ENCODE measurements around the gene BRCC3.

The BRCC3 gene
- long read RNA-seq, donor 1, transcript BRCC3-208 (10 exons, 2,694 nt) = major isoform, 5 of 6 reads
- long read RNA-seq, donor 1, partial matches to known transcripts = 0 of 6 reads
- long read RNA-seq, donor 1, other reads (novel, unspliced or antisense) = 0 of 6 reads
- long read RNA-seq, donor 2, transcript BRCC3-208 (10 exons, 2,694 nt) = major isoform, 7 of 7 reads
- long read RNA-seq, donor 2, partial matches to known transcripts = 0 of 7 reads
- long read RNA-seq, donor 2, other reads (novel, unspliced or antisense) = 0 of 7 reads
- long read RNA-seq, donor 3, partial matches to known transcripts = 0 of 5 reads
- long read RNA-seq, donor 3, other reads (novel, unspliced or antisense) = 0 of 5 reads
- long read RNA-seq, donor 4, transcript BRCC3-208 (10 exons, 2,694 nt) = major isoform, 5 of 5 reads
- long read RNA-seq, donor 4, partial matches to known transcripts = 0 of 5 reads
- long read RNA-seq, donor 4, other reads (novel, unspliced or antisense) = 0 of 5 reads
- long read RNA-seq, donor 5, transcript BRCC3-208 (10 exons, 2,694 nt) = major isoform, 6 of 13 reads
- long read RNA-seq, donor 5, partial matches to known transcripts = 0 of 13 reads
- long read RNA-seq, donor 5, other reads (novel, unspliced or antisense) = 6 of 13 reads
- long read RNA-seq, donor 6, transcript BRCC3-208 (10 exons, 2,694 nt) = major isoform, 5 of 6 reads
- long read RNA-seq, donor 6, partial matches to known transcripts = 0 of 6 reads
- long read RNA-seq, donor 6, other reads (novel, unspliced or antisense) = 0 of 6 reads
- long read RNA-seq, donor 7, transcript BRCC3-208 (10 exons, 2,694 nt) = major isoform, 9 of 11 reads
- long read RNA-seq, donor 7, partial matches to known transcripts = 0 of 11 reads
- long read RNA-seq, donor 7, other reads (novel, unspliced or antisense) = 0 of 11 reads
- long read RNA-seq, donor 8, partial matches to known transcripts = 0 of 7 reads
- long read RNA-seq, donor 8, other reads (novel, unspliced or antisense) = 0 of 7 reads

DNA sequence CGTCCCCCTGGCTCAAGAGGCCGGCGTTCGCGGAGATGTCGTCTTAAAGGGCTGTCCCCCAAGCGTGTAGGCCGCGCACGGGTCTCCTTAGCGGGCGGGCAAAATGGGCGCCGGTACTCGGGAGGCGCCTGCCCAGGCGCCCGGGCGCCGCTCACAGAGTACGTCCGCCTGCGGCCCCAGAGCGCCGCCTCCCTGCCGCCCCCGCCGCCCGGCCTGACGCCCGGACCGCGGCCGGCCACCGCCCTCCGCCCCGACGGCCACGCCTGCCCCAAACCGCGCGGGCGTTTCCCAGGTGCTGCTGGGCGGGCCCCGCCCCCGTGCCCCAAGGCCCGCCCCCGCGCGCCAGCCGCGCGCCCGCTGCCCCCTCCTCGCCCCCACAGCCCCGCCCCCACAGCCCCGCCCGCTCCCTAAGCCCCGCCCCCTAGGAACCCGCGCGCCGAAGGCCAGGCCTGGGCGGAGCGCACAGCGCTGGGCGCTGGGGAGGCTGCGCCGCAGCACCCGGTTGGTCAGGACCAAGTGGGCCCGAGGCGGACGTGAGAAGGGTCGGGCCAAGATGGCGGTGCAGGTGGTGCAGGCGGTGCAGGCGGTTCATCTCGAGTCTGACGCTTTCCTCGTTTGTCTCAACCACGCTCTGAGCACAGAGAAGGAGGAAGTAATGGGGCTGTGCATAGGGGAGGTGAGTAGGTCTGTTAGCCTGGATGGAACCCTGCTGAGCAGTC is at the start of gene BRCC3, which contains the start of the genes CMC4 and MTCP1:
BRCC3 (plus strand) TSS at position 534 of the 719 bp plus-strand sequence; CDS start at position 554, 20 bp downstream.
CMC4 (minus strand) TSS at position 162 of the 719 bp plus-strand sequence. CDS start 7,113 bp downstream, outside the sequence.
MTCP1 (minus strand) TSS at position 162 of the 719 bp plus-strand sequence. CDS start 5,126 bp downstream, outside the sequence.
- peak; percentile 78 for DNase-seq

DNA sequence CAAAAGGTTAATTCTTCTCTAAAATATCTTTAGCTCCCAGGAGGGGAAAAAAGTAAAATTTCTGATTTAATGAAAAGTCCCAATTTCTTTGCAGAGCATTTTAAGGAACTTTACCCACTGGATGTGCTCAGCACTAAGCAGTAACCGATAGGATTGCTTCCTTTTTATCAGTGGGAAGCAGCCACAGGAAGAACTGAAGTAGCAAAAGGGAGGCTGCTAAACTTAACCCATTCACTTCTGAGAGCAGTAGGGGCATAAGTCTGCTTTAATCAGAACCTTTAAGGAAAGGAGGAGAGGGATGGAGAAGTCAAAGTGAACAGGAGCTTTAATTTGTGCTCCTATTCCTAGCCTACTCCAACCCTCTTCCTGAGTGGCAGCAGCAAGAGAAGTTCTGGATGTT is 48.7 kb upstream of the BRCC3 start, which contains the start of gene F8:
F8 (minus strand) TSS at position 139 of the 400 bp plus-strand sequence. CDS start 171 bp downstream, outside the sequence.
- no peak for DNase-seq

DNA sequence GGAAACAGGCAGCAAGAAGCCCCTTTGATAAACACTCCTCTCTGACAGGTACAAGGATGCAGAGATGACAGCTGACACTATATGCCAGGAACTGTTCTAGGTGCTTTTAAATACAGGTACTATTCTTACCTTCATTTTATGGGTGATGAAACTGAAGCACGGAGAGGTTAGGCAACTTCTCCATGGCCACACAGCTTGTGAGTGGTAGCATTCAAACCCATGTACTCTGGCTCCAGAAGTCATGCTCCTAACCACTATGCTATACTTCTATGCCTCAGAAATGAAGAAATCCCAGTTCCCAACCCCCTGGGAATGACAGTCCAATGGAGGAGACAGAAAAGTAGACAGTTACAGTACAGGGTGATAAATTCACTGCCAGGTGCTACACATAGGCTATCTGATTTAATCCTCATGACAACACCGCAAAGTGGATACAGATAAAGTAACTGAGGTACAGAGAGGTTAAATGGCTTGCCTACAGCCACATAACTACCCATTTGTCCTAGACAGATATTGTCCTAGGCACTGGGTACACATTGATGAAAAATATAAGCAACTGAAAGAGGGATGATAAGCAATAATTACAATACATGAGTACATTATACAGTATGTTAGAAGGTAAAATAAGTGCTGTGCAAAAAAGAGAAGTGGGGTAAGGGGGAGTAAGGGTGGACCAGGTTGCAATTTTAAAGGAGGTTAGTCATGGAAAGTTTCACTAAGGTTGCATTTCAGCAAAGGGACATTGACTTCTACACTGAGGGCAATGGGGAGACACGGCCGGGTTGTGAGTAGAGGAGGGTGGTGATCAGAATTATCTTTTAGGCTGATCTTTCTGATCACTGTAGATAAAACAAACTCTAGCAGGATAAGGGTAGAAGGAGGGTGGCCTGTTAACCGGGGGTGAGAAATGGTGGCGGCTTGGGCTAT is 47.1 kb upstream of the BRCC3 start:
- DNase-seq = no peak

DNA sequence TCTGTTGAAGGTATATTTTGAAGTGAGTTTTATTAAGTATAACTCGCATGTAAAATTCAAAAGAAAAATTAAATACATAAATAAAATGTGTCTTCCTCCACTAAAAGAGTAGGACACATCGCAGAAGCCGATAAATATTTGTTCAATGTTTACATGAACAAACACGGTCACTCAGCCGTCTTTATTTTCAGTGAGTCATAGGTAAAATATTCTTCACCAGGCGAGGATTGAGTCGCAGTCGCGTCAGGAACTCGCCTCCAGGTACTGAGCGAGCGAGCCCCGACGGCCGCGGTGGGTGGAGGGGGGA is 44.9 kb upstream of the BRCC3 start:
- DNase-seq = no peak

DNA sequence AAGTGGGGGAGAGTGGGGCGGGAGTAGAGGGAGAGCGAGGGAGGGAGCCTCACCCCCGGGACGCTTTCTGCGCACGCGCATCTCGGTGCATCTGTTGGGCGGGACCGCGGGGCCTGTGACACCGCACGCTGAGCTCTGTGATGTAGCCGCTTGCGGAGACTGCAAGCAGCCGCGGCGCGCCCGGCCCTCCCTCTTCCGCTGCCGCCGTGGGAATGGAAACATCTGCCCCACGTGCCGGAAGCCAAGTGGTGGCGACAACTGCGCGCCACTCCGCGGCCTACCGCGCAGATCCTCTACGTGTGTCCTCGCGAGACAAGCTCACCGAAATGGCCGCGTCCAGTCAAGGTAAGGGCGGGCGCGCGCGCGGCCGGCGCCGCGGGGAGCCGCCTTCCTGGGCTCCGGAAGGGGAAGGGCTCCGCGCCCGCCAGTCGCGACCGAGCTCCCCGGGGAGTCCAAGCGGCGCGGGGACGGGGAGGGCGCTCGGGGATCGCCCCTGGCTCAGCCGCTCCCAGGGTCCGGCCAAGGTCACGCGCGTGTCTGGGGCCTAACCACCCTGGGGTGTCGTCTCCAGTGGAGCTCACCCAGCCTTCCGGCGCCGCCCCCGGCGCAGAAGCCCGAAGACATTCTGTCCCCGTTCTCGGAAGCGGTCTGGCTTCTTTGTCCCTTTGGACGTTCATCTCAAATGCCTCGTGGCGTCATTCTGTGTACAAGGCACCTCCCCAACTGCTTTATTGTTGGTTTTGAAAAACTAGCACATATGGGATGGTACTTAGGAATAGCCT is 44.4 kb upstream of the BRCC3 start, which contains the start of gene FUNDC2:
FUNDC2 (plus strand) TSS at position 118 of the 782 bp plus-strand sequence; CDS start at position 213, 95 bp downstream.
- DNase-seq = peak; percentile 81

DNA sequence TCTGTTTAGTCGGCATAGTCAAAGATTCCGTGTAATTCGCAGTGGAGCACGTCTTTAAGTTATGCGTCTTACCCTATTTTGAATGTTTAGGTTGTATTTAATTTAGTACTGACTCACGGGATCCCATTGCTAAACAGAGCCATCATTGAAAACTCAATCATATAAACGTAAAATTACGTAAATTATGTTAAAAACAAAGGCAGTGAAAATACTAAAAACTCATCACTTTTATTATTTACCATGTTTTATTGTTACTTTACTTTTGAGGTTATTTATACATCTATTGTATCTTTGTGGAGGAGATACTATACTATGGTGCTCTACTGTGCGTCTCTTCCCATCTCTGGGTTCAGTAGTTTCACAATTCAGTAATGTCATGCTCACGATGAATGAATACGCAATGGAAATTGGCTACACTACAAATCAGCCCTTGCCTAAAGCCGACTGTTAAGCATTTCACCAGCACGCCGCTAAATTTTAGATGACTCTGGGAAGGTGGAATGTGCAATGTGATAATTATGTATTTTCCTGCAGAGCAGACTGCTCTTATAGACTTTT is 43.7 kb upstream of the BRCC3 start:
- DNase-seq = no peak

DNA sequence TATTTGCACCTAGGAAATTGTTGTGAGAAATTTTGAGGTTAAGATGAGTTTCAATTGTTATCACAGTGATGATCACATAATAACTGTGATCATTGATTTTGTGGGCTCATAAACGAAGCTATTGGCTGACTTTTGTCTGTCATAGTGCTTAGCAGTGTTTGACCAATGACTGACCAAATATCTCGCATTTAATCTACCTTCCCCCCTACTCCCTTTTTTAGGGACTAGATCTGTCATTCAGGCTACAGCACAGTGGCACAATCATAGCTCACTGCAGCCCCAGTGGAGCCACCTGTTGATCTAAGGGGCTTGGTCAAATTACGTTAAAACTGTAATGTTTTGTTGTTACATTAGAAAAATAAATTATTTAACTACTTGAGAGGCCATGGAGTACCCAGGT is 43.2 kb upstream of the BRCC3 start:
- DNase-seq = no peak

DNA sequence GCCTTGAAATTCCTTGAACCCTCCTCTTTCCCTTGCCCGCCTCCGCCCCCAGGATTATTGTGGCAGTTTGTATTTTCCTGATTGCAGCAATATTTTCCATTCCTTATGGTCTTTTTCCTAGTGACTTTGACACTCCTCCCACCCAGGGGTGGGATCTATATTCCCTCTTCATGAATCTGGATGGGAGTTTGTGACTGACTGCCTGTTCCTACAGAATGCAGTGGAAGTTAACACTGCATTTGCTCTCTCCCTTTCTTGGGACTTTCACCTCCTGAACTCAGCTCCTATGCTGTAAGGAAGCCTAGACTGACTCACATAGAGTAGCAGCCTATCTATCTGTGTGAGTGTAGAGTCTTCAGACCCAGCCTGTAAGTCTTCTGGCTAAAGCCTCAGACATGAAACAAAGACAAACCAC is 42.4 kb upstream of the BRCC3 start:
- no peak for DNase-seq

DNA sequence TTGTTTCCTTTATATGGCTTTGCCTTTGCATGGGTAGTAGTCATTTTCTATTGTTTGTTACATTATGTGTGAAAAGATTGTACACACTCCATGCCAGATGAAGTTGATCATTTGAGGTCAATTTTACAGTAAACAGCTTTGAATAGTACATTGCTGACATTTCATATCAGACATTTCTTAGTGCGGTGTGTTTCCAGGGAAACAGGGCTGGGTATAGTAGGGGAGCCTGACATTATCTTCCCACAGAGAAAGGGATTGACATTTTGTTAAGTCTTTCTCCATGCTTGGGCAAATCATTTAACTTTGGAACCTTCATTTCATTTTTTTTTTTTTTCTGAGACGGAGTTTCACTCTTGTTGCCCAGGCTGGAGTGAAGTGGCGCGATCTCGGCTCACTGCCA is 39.7 kb upstream of the BRCC3 start:
- no peak for DNase-seq

DNA sequence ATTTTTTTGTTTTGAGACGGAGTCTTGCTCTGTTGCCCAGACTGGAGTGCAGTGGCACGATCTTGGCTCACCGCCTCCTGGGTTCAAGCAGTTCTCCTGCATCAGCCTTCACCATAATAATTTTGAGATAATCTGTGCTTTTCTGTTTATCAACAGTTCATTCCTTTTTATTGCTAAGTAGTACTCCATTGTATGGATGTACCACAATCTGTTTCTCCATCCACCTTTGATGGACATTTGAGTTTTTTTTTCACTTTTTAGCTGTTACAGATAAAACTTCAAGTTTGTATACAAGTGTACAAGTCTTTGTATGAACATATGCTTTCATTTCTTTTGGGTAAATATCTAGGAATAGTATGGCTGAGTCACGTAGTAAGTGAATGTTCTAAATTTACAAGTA is 35.6 kb upstream of the BRCC3 start:
- DNase-seq = no peak

DNA sequence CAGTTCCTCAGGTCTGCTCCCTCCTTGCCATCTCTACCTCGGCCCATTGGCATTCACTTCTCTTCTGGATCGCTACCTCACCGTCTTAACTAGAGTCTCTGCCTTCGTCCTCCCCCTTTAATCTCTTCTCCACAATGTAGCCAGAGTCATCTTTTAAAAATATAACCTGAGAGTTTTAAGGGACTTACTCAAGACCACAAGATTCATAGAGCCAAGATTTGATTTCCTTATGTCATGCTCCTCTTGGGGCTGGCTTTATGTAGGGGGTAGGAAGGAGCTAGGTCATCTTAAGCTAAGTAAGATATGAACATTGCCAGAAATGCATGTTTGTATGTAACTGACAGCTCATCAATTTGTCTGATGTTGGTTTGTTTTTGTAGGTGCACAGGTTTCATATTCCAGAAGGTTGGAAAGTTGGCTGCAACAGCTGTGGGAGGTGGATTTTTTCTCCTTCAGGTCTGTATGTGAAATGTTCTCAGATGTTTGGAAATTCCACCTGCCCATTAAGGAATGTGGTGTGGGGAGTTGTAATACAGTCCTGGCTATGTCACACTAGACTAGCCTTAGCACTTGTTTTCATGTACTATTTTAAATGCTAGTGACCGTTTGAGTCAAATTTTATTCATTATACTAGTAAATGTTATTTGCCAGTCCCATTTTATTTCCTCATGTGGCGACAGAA is 25.0 kb upstream of the BRCC3 start:
- DNase-seq = no peak

DNA sequence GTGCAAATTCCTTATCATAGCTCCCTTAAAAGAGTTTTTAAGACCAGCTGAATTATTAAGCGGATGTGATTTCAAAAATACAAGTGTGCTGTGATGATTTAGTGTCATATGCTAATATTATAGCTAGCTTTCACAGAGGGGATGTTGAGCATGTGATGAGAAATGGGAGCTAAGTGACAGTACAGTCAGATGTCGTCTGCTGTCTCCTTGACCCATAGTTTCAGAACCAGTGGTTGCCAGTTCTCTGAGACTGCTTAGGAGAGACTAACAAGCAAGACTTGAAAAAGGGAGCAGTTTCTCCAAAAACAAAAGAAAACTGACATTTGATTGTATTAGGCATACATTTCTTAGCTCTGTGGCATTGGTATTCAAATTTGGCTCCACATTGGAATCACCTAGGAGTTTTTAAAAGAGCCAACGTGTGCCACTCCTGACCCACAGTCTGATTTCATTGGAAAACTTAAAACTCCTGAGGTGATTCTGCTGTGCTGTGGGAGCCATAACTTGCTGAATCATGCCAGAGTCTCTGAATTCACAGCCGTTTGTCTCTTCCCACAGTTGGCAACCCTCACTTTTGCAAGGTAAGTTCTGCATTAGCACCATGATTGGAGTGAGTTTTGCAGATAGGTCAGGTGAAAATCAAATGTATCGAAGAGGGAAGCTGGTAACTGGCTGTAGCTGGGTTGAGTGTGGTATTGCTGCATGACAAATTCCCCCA is 24.3 kb upstream of the BRCC3 start:
- DNase-seq = no peak

DNA sequence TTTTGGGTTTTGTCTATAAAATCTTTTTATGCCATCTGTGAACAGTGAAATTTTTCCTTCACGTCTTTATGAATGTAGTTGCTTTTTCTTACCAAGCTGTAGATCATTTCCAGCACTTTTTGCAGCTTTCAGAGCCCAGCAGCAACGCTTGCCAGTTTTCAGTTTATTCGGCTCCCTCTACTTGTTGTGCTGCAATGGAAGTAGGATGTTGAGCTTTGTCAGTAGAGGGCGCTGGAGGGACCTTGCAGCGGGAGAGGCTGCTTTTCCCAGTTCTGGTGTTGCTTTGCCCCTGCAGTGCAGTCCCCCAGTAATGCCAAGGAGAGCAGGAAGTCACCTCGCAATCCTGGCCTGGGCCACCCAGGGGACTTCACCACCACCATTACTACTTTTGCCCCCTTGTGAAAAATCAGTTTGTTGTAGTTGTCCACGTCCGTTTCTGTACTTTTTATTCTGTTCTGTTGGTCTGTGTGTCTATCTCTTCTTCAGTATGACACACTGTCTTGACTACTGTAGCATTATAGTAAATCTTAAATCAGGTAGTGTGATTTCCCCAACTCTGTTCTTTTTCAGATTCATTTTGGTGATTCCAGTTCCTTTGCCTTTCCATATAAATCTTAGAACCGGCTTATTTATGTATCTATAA is 22.2 kb upstream of the BRCC3 start:
- DNase-seq = no peak

DNA sequence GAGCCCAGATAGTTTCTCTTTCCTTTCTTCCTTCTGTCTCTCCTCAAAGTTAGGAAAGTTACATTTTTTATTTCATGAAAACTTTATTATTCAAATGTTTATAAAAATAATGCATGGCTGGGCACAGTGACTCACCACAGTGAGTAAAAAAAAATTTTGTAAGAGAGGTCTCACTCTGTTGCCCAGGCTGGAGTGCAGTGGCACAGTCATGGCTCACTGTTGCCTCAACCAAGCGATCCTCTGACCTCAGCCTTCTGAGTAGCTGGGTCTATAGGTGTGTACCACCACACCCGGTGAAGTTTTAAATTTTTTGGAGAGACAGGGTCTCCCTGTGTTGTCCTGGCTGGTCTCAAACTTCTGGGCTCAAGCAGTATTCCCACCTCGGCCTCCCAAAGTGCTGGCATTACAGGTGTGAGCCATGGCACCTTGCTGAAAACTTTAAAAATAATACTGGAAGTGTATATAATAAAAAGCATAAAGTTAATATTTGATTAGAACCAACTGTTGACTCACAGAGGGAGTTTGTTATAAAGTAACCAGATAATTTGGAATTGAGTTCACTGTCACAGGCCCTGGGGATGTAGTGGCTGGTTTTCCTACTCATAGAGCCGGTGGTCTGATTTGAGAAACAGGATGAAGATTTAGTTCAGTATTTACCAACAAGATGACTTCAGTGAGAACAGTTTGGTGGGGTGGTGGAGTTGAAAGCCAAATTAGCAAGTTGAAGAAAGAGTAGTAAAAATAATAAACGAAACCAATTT is 18.4 kb upstream of the BRCC3 start:
- no peak for DNase-seq

DNA sequence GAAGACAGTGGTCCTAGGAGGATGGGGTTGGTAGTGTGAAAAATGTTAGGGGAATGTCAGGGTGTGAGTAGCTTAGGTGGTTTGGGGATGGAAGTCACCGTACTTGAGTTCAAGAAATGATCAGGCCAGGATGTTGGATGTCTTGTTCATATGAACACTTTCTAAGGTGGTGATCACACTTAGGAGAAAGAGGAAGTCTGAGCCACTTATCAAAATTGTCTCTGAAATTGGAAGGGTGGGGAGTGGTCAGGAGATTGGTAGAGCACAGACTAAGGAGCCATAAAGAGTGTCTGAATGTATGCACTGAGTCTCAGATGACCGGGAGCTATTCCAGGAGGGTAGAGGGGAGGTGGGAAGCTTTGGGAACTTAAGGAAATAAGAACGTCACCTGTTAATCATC is 17.7 kb upstream of the BRCC3 start:
- no peak for DNase-seq

DNA sequence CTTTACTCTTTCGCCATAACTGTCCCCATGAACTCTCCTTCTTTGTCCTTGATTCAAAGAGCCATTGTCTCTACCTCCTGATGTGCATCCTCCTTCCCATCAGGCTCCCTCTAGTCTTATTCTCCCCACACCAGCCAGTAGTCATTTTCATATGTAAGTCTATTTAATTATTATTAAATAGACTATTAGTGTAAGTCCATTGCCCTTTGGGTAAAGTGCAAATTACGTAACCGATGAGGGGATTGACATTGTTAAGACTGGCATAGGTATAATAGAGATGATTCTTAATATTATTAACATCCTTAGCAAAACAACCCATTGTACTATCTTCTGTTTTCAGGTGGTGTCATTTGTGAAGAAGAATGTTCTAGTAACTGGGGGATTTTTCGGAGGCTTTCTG is 17.1 kb upstream of the BRCC3 start:
- DNase-seq = no peak

DNA sequence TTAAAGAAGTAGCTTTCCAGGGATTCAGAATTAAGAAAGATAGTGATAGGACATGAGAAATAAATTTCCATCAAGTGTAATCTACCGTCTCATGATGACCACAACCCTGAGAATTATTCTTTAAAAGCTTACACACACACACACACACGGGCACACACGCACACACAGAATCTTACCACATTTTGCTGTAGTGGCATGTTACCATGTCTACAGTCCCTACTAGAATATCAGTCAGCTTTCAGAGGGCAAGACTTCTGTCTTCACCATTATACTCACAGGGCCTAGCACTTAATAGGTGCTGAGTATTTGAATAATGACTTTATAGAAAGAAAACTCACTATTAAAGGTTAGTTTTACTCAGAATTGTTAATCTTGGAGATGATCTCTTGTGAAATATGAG is 15.8 kb upstream of the BRCC3 start:
- DNase-seq = no peak
